ENCODE measurements around the gene DERA. TPM values are rescaled to one million over a fixed set of nuclear protein-coding genes. Genes with fewer than 3 reads are reported as not detected.
"Not testable (repeated sequence)": the region's sequence is repeated elsewhere in the genome, so short reads cannot be mapped to it uniquely, and the experiment has no call there.

The DERA gene
- total and polyA plus RNA-seq, 2 of the 8 experiments (the other 6 are each of a cell fraction or from before 2014, with no cell fraction given): 13.1 to 17.1 TPM

DNA sequence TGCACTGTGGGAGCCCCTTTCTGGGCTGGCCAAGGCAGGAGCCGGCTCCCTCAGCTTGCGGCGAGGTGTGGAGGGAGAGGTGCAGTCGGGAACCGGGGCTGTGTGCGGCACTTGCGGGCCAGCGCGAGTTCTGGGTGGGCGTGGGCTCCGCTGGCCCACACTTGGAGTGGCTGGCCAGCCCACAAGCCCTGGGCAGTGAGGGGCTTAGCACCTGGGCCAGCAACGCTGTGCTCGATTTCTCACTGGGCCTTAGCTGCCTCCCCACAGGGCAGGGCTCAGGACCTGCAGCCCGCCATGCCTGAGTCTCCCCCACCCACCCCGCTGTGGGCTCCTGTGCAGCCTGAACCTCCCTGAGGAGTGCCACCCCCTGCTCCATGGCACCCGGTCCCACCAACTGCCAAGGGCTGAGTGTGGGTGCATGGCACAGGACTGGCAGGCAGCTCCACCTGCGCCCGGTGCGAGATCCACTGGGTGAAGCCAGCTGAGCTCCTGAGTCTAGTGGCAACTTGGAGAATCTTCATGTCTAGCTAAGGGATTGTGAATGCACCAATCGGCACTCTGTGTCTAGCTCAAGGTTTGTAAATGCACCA, 36.5 kb upstream of the DERA start:
- not testable (repeated sequence) for H3K14ac ChIP-seq (ENCODE audit: insufficient read length)

More for the DNA sequence above, 36.5 kb upstream of the DERA start:
- not testable (repeated sequence) for H2BK12ac ChIP-seq (ENCODE audit: low read depth, low read length); H2AFZ ChIP-seq (ENCODE audit: low read length); FAIRE-seq; H3K79me2 ChIP-seq (ENCODE audit: control insufficient read depth in 1 of 2, insufficient read depth in 2 of 2, low read length in 2 of 2); H2AK5ac ChIP-seq (ENCODE audit: low read depth, low read length); H3K36me3 ChIP-seq (ENCODE audit: control insufficient read depth in 2 of 4, insufficient read depth in 4 of 4, low read length in 3 of 4); H3K9me3 ChIP-seq (ENCODE audit: insufficient read depth in 2 of 2, low read depth in 1 of 2, low read length in 1 of 2); H3K23ac ChIP-seq (ENCODE audit: insufficient read length); H2BK120ac ChIP-seq (replicated peaks; ENCODE audit: low read depth, low read length); H3K4me3 ChIP-seq (ENCODE audit: extremely low read depth in 1 of 4, insufficient read depth in 2 of 4, low read depth in 3 of 4, low read length in 4 of 4); H3K23me2 ChIP-seq (ENCODE audit: low read depth, low read length); H4K5ac ChIP-seq (ENCODE audit: insufficient read length, low read depth, low read length); H3K56ac ChIP-seq (replicated peaks; ENCODE audit: insufficient read length, low read depth, low read length); H3K9ac ChIP-seq (replicated peaks in 1 of 4; ENCODE audit: extremely low read depth in 1 of 4, low read depth in 3 of 4, low read length in 3 of 4); H4K91ac ChIP-seq (replicated peaks; ENCODE audit: insufficient read length, low read length); H3K18ac ChIP-seq (ENCODE audit: extremely low read depth, low read length); H4K20me1 ChIP-seq (replicated peaks in 1 of 2; ENCODE audit: control insufficient read depth in 1 of 2, insufficient read depth in 2 of 2, low read length in 2 of 2); H3K27me3 ChIP-seq (replicated peaks in 1 of 4; ENCODE audit: control insufficient read depth in 3 of 4, extremely low read depth in 1 of 4, insufficient read depth in 3 of 4, low read length in 3 of 4); H2BK5ac ChIP-seq (ENCODE audit: low read depth, low read length); H4K8ac ChIP-seq (ENCODE audit: extremely low read depth, insufficient read depth, low read length); H3K4me1 ChIP-seq (replicated peaks in 1 of 4; ENCODE audit: control insufficient read depth in 3 of 4, insufficient read depth in 4 of 4, low read length in 3 of 4); H3K27ac ChIP-seq (ENCODE audit: low read depth, low read length); DNase-seq (ENCODE audit: low read depth in 1 of 2, low spot score in 2 of 2); H3K4me2 ChIP-seq (ENCODE audit: insufficient read depth in 1 of 2, low read depth in 2 of 2, low read length in 2 of 2); H2BK20ac ChIP-seq (ENCODE audit: low read length); H2BK15ac ChIP-seq (ENCODE audit: low read length); H3K4ac ChIP-seq (replicated peaks; ENCODE audit: insufficient read length, low read depth, low read length); H3K79me1 ChIP-seq (ENCODE audit: low read depth, low read length)
- WGBS, 2 experiments (ENCODE audit: extremely low coverage in 1 of 2, insufficient coverage in 1 of 2, insufficient read length in 1 of 2, insufficient replicate concordance in 2 of 2, low coverage in 1 of 2, low lambda C conversion rate in 2 of 2, missing lambda C conversion rate in 1 of 2): 91% methylated on average over 12 of the region's 20 CpGs; no CpG with 5 or more reads in 1 of the 2 experiments
- CTCF ChIA-PET (ENCODE audit: partially characterized antibody): interaction anchor here (0.6 to 3.2 kb wide), 5 partner anchors 14 to 286 kb away, joined by 3 to 13 read pairs (median 3); no protein-coding TSS in a partner anchor
- POLR2A ChIA-PET (ENCODE audit: partially characterized antibody): interaction anchor here (1.2 to 3.0 kb wide), 2 partner anchors 8 to 13 kb away, joined by 4 to 15 read pairs; partner anchors contain the start of gene STRAP
